22Rv1 (cell line): ENCODE measurements around the gene KCNQ5.

Experiments used
- ZFX ChIP-seq: fragments of 450-650 bp; IDR thresholded peaks from 2 replicates; pipeline ENCODE4 v1.6.1; 2017; ENCODE audit warnings: antibody characterized with exemption, borderline replicate concordance
- TF ChIP-seq, protein P1 (sequence below): fragments of 450-650 bp; IDR thresholded peaks from 2 replicates; pipeline ENCODE4 v1.5.1; 2017; ENCODE audit warnings: mild to moderate bottlenecking

DNA sequence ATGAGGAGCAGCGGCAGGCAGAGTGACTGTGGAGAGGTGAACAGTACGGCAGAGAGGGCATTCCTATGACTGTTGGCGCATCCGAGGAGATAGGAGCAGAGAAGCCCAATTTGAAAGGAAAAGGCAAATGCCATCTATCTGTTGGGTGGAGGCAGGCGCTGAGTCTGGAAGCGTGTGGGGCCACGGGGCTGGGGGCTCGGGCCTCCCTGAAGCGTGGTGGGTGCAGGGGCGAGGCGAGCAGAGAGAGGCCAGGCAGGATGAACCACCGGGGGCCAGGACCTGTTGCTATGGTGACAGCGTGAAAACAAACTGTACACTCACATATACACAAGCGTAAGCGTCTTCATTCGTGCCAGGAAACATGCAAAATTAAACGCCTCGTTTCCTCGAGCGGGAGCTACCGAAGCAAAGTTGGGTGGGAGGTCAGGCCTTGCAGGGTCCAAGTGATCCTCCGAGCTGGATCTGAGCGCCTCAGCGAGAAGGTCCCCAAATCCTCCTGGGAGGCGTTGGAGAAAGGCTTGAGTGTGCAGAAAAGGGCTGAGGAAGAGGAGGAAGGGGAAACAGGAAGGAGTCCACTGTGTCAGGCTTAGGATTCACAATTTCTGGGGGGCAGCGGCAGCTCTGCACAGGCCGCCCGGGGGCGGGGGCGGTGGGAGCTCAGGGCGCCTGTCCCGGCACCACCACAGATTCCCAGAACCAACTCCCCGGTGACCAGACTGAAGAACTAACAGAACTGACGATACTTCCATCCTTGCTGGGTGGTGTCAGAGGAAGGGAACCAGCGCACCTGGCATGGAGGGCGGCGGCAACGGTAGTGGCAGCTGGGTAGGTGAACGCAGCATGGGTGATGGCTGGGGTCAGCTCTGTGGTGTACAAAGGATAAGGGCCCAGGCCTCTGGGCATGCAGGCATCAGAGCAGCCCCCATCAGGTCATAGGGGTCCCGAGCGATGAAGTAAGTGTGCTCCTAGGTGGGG lies 535.2 kb downstream of the KCNQ5 start:
- TF ChIP-seq, protein P1, sequence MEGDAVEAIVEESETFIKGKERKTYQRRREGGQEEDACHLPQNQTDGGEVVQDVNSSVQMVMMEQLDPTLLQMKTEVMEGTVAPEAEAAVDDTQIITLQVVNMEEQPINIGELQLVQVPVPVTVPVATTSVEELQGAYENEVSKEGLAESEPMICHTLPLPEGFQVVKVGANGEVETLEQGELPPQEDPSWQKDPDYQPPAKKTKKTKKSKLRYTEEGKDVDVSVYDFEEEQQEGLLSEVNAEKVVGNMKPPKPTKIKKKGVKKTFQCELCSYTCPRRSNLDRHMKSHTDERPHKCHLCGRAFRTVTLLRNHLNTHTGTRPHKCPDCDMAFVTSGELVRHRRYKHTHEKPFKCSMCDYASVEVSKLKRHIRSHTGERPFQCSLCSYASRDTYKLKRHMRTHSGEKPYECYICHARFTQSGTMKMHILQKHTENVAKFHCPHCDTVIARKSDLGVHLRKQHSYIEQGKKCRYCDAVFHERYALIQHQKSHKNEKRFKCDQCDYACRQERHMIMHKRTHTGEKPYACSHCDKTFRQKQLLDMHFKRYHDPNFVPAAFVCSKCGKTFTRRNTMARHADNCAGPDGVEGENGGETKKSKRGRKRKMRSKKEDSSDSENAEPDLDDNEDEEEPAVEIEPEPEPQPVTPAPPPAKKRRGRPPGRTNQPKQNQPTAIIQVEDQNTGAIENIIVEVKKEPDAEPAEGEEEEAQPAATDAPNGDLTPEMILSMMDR: no peak
- no peak for TF ChIP-seq ZFX
